GM19240 (cell line): ENCODE data around the gene DGKQ.
"Not testable (repeated sequence)": the region's sequence is repeated elsewhere in the genome, so short reads cannot be mapped to it uniquely, and the experiment has no call there.

Experiments used
- DNase-seq: peaks from one replicate; pipeline ENCODE4 v3.0.0; 2011; ENCODE audit warnings: low spot score; ENCODE audit not compliant: insufficient read length

The DGKQ gene

DNA sequence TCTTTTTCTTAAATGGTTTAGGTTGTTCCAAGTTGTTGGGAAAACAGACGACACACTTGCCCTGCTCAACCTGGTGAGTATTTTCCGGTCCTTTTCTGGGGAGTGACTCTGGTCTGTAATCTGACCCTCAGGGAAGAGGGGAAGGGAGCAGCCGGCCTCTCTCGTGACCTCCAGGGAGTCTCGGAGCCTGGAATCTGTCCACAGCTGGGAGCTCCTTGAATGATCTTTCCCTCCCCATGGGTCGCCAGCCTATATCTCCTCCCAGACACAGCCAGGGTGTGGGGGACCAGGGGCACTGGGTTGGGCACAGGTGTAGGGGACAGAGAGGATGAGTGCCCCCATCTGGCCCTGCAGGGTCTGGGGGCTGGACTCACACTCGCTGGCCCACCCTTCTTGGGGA is 22.2 kb downstream of the DGKQ start:
- DNase-seq: no peak

GRCh38 chr4:950136-951020 is 23.0 kb downstream of the DGKQ start:
- DNase-seq: no peak

DNA sequence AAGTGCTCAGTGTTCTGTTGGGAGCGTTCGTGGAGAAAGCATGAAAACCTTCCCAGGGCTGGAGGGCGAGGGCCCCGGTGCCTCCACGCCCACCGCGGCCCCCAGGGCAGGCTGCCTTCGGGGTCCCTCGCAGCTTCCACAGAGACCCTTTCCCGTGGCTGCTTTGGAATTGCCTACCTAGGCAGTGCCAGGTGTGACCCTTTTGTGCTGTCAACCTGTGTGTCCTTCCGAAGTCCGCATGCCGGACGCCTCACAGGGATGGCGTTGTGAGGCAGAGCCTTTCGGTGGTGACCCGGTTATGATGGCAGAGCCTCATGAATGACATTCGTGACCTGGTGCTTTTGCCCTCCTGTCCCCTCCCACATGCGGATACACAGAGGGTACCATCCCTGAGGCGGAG is 23.7 kb downstream of the DGKQ start:
- DNase-seq: no peak

DNA sequence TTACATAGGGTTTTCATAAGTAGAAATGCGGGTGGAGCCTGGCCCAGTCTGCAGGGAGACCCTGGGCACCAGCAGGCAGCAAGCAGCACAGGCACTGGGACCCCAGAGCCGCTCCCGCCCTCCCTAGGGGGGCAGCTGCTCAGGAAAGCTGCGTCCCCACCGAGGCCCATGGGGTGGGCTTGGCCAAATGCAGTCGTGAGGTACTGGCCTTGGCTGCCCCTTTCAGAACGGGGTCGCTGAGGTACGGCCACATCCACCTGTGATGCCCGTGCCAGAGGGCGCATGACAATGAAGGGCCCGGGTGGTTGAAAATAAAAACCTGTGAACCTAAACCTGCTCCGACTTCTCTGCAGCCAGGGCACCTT is 24.5 kb downstream of the DGKQ start:
- no peak for DNase-seq

DNA sequence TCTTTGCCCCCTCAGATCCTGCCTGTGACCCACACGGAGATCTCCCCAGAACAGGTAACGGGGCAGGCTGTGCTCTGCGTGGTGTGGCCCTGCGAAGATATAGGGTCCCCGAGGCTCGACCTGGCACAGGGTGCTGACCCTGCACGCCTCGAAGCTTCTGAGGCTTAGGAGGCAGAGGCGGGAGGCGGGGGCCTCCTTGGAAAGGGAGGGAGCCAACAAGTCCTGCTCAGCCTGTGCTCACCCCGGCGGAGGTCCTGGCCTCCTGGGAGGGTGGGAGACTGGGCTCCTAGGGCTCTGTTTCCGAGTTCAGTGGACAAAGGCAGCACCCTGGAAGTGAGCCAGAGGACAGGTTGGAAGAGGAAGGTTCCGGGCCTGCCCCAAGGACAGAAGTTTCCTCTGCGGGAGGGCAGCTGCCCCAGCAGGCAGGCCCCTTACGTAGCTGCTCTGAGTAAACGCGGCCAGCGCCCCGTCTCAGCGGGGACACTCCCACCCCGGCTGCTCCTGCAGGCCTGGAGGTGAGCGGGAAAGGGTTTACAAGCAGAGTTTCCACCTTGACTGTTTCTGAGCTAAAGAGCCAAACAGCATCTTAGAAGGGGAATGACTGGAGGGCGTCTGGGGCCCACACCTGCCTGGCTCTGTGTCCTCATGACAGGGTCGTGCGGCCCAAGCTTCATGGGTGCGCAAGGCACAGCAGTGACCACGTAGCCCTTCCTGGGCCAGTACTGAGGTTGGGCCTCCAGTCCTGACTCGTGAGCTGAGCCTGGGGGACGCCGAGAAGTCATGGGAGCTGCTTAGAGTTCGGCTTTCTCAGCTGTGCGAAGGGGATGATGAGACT is 25.1 kb downstream of the DGKQ start:
- DNase-seq: no peak

- DNase-seq: no peak
Measured at GRCh38 chr4:947491-947971, 25.8 kb downstream of the DGKQ start.

DNA sequence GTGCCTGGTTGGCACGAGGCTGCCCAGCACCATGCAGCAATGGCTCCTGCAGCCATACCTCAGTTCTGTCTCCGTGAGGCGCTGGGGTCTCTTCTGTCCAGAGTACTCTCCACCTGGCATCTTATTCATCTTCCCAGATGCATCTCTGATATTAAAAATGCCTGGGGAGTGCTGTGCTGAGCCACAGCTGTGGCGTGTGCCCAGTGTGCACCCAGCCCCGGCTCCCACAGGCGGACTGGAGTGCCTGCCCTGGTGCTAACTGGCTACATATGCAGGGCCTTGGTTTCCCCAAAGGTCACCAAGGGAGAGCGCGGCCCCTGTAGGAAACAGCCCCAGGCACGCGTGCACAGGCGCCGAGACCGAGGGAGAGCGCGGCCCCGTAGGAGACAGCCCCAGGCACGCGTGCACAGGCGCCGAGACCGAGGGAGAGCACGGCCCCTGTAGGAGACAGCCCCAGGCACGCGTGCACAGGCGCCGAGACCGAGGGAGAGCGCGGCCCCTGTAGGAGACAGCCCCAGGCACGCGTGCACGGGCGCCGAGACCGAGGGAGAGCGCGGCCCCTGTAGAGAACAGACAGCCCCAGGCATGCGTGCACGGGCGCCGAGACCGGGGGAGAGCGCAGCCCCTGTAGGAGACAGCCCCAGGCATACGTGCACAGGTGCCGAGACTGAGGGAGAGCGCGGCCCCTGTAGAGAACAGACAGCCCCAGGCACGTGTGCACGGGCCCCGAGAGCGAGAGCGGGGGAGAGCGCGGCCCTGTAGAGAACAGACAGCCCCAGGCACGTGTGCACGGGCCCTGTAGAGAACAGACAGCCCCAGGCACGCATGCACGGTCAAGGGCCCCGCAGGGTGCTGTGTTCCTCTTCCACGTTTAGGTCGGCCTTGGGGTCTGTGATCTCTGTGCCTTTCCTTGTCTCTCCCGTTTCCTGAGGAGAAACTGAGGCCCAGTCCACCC is 26.6 kb downstream of the DGKQ start:
- DNase-seq: no peak

DNA sequence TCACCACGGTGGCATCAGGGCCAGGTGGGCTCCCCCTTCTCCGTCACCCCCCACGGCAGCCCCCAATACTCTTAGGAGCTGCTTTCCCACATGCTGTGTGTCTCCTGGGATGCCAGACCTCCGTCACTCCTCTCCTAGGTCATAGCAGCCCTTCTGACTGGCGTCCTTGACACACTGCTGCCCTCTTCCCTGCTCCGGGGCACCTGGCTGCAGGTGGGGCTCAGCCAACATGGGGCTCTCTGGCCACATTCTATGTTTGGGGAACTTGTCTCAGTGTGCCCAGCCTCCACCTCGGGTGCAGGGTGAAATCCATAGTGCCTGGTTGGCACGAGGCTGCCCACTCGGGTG is 27.3 kb downstream of the DGKQ start:
- no peak for DNase-seq

- no peak for DNase-seq
Measured at GRCh38 chr4:945274-946102, 27.9 kb downstream of the DGKQ start.

GRCh38 chr4:939508-939907 is 33.9 kb downstream of the DGKQ start:
- not testable (repeated sequence) for DNase-seq

DNA sequence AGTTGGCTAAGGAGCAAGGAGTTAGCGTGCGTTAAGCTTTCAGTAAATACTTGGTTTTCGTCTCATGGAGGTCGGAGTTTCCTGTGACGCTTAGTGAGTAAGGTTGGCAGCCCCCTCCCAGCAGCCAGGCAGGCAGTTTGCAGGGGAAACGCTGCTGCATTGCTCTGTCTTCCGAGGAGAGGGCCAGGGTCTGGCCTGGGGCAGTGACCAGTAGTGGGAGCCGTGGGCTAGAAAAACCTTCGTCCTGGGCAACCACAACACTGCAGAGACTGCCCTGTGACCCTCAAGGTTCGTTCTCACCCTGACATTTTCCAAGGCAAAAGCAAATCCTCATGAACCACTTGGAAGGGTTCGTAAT is 40.7 kb downstream of the DGKQ start:
- no peak for DNase-seq

- peak; percentile 98 for DNase-seq
Measured at GRCh38 chr4:931960-932712, 41.2 kb downstream of the DGKQ start, which contains the start of the genes GAK and TMEM175. TSS of gene GAK (minus strand) at chr4:932316. CDS start at chr4:932187, 129 bp downstream. TSS of gene TMEM175 (plus strand) at chr4:932460. CDS start at chr4:947740, 15,280 bp downstream.

DNA sequence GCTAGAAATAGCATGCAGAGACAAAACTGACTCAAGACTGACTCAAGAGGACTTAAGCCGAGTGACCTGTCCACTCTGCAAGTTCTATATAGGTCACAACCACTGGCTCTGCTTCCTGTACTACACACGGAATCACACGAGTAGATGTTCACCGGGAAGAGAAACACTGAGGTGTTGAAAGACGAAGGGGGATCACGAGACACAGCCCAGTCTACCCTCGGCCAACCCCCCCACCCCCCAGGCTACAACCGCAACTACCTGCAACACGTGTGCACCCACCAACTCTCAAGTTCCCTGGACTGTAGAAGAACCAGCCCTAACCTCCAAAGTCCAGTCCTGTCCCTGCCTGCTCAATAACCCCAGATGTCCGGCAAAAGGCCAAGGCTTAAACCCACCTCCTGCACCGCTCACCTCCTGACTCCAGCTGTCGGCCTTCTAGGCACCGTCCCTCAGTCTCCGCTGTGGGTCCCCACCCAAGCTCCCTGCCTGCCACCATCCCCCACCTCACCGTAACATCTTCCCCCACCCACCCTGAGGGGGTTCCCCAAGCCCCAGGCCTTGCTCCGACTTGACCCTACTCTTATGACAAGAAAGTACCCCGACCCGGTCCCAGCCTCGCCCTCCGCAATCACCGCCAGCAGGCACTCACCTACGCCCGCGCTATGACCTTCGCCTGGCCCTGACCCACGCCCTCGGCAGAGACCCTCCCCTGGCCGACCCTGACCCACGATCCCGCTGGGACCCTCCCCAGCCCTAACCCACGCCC is 42.0 kb downstream of the DGKQ start:
- DNase-seq: no peak

DNA sequence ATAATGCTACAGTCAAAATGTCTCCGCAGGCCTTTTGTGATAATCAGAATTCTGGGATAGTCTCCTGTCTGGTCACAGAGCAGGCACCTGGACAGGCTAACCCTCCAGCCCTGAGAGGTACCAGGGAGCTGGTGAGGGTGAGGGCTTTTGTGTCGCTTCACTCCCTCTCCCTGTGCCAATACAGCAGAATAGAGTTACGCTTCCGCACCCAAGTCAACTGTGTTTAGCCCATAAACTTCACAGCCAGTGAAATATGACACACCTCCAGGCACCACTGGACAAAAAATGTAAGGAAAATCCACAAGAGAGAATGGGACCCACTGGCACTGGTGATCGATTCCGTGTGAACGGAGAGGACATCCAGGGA is 42.6 kb downstream of the DGKQ start:
- DNase-seq: no peak

GRCh38 chr4:930028-930551 is 43.3 kb downstream of the DGKQ start:
- no peak for DNase-seq

DNA sequence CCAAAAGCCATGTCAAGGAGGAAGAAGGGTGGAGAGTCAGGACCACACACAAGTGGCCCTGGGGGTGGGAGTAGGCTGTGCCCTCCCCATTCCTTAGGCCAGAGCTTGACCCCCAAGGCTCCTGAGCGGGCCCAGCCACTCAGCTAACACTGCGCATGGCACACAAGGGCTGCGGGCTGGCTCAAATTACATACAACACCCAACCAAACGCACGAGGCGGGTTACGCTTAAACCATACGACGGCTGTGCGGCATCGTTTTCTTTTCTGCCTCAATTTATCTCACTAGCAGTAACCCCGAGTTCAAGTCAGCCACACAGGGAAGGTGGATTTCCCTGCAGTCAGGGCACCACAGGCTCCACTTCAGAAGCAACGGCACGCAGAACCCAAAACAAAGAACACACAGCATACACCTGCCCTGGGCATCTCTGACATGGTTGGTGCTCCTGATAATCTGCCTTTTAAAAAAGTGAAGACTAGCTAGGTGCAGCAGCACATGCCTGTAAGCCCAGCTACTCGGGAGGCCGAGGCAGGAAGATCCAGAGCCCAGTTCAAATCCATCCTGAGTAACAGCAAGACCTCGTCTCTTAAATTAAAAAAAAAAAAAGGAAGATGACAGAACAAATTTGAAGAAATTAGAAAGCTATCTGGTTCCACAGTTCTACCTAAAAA is 44.1 kb downstream of the DGKQ start:
- DNase-seq: no peak

- not testable (repeated sequence) for DNase-seq
Measured at GRCh38 chr4:927566-927965, 45.8 kb downstream of the DGKQ start.

GRCh38 chr4:926538-926937 is 46.8 kb downstream of the DGKQ start:
- DNase-seq: no peak
